ENCODE measurements around the gene PHTF2. TPM values are rescaled to one million over a fixed set of nuclear protein-coding genes. Genes with fewer than 3 reads are reported as not detected.

The PHTF2 gene
- total RNA-seq, 1 donor from 2014 or later, result 22.1 TPM

GRCh38 chr7:77980087-77980713, 181.6 kb downstream of the PHTF2 start:
- no peak for DNase-seq
- Histone ChIP-seq H3K4me1 (peaks cover 4% of the 10 kb centered on the region), H3K4me3 (no peak overlapping the region), H3K27me3 (ENCODE audit: low read depth) (no peaks in the 10 kb centered on the region), H3K9me3 (replicated peaks) (no peaks in the 10 kb centered on the region), H3K27ac (replicated peaks) (no peak overlapping the region), H3K36me3 (no peaks in the 10 kb centered on the region)
- intact Hi-C loops (cut with micrococcal nuclease), result no loop called here
- TF ChIP-seq, protein P1, sequence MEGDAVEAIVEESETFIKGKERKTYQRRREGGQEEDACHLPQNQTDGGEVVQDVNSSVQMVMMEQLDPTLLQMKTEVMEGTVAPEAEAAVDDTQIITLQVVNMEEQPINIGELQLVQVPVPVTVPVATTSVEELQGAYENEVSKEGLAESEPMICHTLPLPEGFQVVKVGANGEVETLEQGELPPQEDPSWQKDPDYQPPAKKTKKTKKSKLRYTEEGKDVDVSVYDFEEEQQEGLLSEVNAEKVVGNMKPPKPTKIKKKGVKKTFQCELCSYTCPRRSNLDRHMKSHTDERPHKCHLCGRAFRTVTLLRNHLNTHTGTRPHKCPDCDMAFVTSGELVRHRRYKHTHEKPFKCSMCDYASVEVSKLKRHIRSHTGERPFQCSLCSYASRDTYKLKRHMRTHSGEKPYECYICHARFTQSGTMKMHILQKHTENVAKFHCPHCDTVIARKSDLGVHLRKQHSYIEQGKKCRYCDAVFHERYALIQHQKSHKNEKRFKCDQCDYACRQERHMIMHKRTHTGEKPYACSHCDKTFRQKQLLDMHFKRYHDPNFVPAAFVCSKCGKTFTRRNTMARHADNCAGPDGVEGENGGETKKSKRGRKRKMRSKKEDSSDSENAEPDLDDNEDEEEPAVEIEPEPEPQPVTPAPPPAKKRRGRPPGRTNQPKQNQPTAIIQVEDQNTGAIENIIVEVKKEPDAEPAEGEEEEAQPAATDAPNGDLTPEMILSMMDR (IDR thresholded peaks at IDR 0.05; ENCODE audit: borderline replicate concordance), result no peak

GRCh38 chr7:77982926-77983550, 184.5 kb downstream of the PHTF2 start:
- Histone ChIP-seq H3K4me3 (no peak overlapping the region), H3K4me1 (peaks cover 4% of the 10 kb centered on the region), H3K36me3 (no peaks in the 10 kb centered on the region), H3K27me3 (ENCODE audit: low read depth) (no peaks in the 10 kb centered on the region), H3K9me3 (replicated peaks) (peaks cover 3% of the 10 kb centered on the region), H3K27ac (replicated peaks) (no peak overlapping the region)
- TF ChIP-seq, protein P1 (IDR thresholded peaks at IDR 0.05; ENCODE audit: borderline replicate concordance), result no peak
- no peak for DNase-seq
- intact Hi-C loops (cut with micrococcal nuclease), result no loop called here

DNA sequence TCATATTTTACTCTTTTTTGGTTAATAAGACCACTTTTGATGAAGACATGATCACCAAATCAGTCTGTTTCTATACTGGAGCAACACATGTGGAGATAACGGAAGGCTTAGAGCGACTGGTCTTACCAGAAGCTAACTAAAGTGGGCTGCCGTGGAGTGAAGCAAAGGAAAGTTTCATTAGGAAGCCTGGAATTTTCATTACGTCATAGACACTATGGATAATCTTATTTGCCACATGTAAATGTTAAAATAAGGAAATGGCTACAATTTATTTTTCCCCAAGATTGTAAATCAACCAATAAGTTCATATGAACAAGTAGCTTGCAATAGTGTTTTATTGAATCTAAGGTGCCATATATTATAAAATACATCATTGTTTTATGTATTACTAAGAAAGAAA, 185.4 kb downstream of the PHTF2 start:
- Histone ChIP-seq H3K27me3 (ENCODE audit: low read depth) (no peaks in the 10 kb centered on the region), H3K4me3 (no peak overlapping the region), H3K9me3 (replicated peaks) (peaks cover 3% of the 10 kb centered on the region), H3K4me1 (peaks cover 4% of the 10 kb centered on the region), H3K36me3 (no peaks in the 10 kb centered on the region), H3K27ac (replicated peaks) (no peak overlapping the region)
- TF ChIP-seq, protein P1 (IDR thresholded peaks at IDR 0.05; ENCODE audit: borderline replicate concordance), result no peak
- intact Hi-C loops (cut with micrococcal nuclease), result no loop called here
- no peak for DNase-seq

DNA sequence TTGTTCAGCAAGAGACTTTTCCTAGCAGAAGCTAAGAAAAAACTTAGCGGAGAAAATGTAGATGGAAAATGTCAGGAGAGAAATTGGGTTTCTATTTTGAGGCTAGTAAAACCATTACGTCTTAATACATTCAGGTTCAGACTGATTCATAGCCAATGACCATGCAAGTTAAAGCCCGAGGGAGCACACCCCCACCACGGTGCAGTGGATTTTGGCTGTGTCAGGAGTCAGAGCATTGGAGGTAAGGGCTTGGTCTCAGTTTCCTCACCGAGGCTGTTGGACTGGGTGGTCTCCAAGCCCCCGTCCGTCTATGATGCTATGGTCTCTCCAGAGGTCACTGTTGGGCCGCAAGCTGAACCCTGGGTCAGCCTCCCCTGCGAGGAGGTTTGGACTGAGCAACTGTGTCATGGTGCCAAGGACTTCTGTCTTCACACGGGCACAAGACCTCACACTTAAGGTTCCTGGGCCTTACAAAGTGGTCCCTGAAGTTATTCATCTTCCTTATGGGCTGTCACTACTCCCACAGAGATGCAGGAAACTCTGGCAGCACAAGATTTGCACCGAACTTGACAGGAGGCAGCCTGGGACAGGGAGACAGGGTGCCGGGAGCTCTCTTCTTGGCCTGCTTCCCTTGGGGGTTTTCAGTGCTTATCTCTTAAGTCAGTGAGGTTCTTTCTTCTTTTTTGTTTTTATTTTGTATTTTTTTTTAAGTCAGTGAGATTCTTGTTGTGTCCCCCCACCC, 186.8 kb downstream of the PHTF2 start:
- Histone ChIP-seq H3K27me3 (ENCODE audit: low read depth) (no peaks in the 10 kb centered on the region), H3K36me3 (no peaks in the 10 kb centered on the region), H3K9me3 (replicated peaks) (peaks cover 3% of the 10 kb centered on the region), H3K27ac (replicated peaks) (peak overlapping the region; percentile 2), H3K4me1 (peaks cover under 1% of the 10 kb centered on the region), H3K4me3 (no peak overlapping the region)
- intact Hi-C loops (cut with micrococcal nuclease), result no loop called here
- no peak for DNase-seq
- TF ChIP-seq, protein P1 (IDR thresholded peaks at IDR 0.05; ENCODE audit: borderline replicate concordance), result no peak

DNA sequence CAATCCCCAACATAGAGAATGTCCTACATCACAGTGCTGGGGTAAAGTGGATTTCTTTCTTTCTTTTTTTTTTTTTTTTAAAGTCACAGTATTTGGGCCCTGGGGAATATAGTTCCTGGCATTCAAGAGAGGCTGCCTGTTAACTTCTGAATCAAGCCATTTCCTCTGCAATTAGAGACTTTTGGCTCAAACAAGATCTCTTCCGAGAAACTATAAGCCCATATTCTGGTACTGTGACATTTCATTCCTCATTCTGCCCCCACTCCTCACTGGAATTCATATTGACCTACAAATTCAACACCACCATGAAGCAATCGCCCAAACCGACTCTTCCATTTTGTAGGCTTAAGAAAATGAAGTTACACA, 187.4 kb downstream of the PHTF2 start:
- Histone ChIP-seq H3K27me3 (ENCODE audit: low read depth) (no peaks in the 10 kb centered on the region), H3K9me3 (replicated peaks) (peaks cover 3% of the 10 kb centered on the region), H3K4me3 (no peak overlapping the region), H3K27ac (replicated peaks) (peak overlapping the region; percentile 2), H3K36me3 (no peaks in the 10 kb centered on the region), H3K4me1 (no peaks in the 10 kb centered on the region)
- TF ChIP-seq, protein P1 (IDR thresholded peaks at IDR 0.05; ENCODE audit: borderline replicate concordance), result no peak
- intact Hi-C loops (cut with micrococcal nuclease), result no loop called here
- DNase-seq, result no peak

All from left ventricle myocardium inferior (tissue), 1 donor.